ENCODE measurements around the gene LRRC74B.

GRCh38 chr22:21105294-21105693 lies 59.5 kb downstream of the LRRC74B start:
- TF ChIP-seq CTCF (conservative IDR thresholded peaks at IDR 0.05; ENCODE audit: low read depth in 2 of 2) (no peak), CREB1 (CRISPR knock-in tag; IDR thresholded peaks at IDR 0.05; ENCODE audit: low read depth) (no peak), EZH2phosphoT487 (IDR thresholded peaks at IDR 0.05; ENCODE audit: unreplicated experiment) (no peak), EZH2 (IDR thresholded peaks at IDR 0.05; ENCODE audit: low read depth, unreplicated experiment) (no peak), POLR2AphosphoS5 (IDR thresholded peaks at IDR 0.05; ENCODE audit: low read depth) (no peak), ZNF331 (CRISPR knock-in tag; IDR thresholded peaks at IDR 0.05; ENCODE audit: low read depth) (no peak), REST (IDR thresholded peaks at IDR 0.05; ENCODE audit: unreplicated experiment) (no peak), JUNB (IDR thresholded peaks at IDR 0.05; ENCODE audit: unreplicated experiment) (no peak), ETS1 (IDR thresholded peaks at IDR 0.05) (no peak), NANOG (IDR thresholded peaks at IDR 0.05; ENCODE audit: borderline replicate concordance) (no peak), ZNF462 (CRISPR knock-in tag; IDR thresholded peaks at IDR 0.05) (no peak), ZNF114 (CRISPR knock-in tag; IDR thresholded peaks at IDR 0.05) (no peak), STAT1 (IDR thresholded peaks at IDR 0.05; ENCODE audit: unreplicated experiment) (no peak)
